SU-DHL-6 (cell line): Measurements from ENCODE around the gene SGK1.

Source experiments
- CTCF ChIP-seq: fragments of 200-600 bp; sonication (generic); IDR thresholded peaks from one replicate; pipeline ENCODE4 v1.5.1; 2017; ENCODE audit warnings: antibody characterized with exemption, mild to moderate bottlenecking, low read length, moderate library complexity; ENCODE audit not compliant: insufficient read depth, poor library complexity, severe bottlenecking
- EZH2phosphoT487 ChIP-seq: fragments of 200-600 bp; sonication (generic), shearing (Covaris generic); conservative IDR thresholded peaks from 2 replicates; pipeline ENCODE4 v1.6.1; 2018; ENCODE audit warnings: mild to moderate bottlenecking, antibody characterized with exemption, low read length, moderate library complexity, mixed read lengths

GRCh38 chr6:134162932-134163331 lies 155.0 kb downstream of the SGK1 start:
- TF ChIP-seq CTCF (no peak), EZH2phosphoT487 (no peak)
